GM21529 (cell line): ENCODE measurements around the gene CD244.
A peak's percentile ranks its signal among the peaks of the same experiment; 100 is the strongest.

Source experiments
- ATAC-seq: cut with Tn5 transposase; IDR thresholded peaks from one replicate; pipeline ENCODE4 v1.9.1; 2021; ENCODE audit not compliant: unreplicated experiment

Gene CD244

DNA sequence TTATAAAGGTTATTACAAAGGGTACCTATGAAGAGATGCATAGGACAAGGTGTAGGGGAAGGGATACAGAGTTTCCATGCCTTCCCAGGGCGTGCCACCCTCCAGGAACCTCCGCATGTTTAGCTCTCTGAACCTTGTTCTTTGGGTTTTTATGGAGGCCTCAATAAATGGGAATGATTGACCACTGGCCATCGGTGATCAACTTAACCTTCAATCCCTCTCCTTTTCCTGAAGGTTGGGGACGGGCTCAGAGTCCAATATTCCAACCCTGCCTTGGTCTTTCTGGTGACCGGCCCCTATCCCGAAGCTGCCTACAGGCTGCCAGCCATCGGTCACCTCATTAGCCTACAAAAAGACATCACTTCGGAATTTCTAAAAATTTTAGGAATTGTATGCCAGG is 11.7 kb downstream of the CD244 start:
- ATAC-seq = no peak

- ATAC-seq = no peak
Observed at GRCh38 chr1:160850541-160850940, 12.1 kb downstream of the CD244 start.

DNA sequence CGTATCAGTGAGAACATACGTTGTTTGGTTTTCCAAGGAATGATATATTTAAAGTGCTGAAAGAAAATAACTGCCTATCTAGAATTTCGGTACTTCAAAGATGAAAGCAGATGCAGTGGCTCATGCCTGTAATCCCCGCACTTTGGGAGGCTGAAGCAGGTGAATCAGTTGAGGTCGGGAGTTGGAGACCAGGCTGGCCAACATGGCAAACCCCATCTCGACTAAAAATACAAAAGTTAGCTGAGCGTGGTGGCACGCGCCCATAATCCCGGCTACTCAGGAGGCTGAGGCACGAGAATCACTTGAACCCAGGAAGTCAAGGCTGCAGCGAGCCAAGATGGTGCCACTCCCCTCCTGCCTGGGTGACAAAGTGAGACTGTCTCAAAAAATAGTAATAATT is 16.4 kb downstream of the CD244 start:
- ATAC-seq = no peak

- no peak for ATAC-seq
Observed at GRCh38 chr1:160844447-160845232, 18.0 kb downstream of the CD244 start.

GRCh38 chr1:160841079-160841478 is 21.6 kb downstream of the CD244 start:
- no peak for ATAC-seq

- no peak for ATAC-seq
Observed at GRCh38 chr1:160839746-160840145, 22.9 kb downstream of the CD244 start.

DNA sequence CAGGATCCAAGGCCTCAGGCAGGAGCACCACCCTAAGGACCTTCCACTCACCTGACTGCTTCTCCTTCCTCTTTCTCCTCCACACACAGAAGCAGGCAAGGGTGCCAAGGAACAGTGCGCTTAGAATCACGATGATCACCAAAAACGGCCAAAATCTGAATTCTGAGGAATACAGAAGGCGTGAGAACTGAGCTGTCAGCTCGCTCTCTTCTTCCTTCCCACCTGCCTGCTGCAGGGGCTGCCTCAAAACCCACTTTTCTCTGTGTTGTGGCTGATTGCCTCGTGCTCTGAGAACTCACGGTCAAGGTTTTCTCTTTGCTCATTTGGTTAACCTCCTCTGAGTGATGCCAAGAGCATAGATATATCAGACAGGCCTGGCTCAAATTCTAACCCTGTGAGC is 23.8 kb downstream of the CD244 start:
- no peak for ATAC-seq

GRCh38 chr1:160837558-160838205 is 25.0 kb downstream of the CD244 start:
- peak; percentile 81 for ATAC-seq

GRCh38 chr1:160836981-160837557 is 25.6 kb downstream of the CD244 start:
- no peak for ATAC-seq

GRCh38 chr1:160836561-160836960 is 26.1 kb downstream of the CD244 start:
- ATAC-seq = no peak

DNA sequence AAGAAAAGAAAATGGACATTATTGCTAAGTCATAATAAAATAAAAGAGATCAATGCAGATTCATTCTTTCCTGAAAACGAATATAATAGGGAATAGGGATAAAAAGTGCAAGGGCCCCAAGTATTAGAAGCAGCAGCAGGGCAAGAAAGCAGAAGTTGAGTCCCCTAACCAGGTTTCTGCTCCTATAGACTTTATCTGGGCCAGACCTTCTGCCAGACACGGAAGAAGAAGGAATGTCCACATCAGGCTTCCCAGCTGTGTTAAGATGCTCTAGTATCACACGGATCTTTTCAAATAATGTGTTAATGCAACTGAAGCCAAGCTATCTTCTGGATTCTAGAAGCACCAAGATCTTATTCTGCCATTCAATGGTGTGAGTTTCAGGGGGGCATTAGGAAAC is 26.9 kb downstream of the CD244 start:
- ATAC-seq = no peak

DNA sequence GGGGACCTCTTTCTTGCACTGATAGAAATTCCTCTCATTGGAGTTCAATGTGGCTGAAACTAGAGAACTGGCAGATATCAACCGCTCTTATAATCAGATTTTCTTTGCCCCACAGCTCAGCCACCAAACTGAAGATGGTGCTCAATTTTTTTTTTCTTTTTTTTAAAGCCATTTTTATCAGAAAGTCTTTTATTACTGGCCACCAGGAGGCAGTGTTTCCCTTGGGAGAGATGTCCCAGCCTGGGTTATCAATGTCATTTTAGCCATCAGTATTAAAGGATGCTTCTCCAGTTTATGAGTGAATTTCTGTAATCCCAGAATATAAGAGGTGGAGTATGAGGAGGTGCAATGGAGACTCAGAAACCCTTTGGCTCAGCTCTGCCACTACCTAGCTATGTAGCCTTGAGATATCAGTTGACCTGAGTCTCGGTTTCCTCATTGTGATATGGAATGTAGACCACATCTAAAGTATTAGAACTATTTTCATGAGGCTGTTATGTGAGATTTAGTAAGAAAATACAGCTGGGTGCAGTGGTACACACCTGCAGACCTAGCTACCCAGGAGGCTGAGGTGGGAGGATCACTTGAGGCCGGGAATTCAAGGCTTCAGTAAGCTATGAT is 27.6 kb downstream of the CD244 start:
- no peak for ATAC-seq

DNA sequence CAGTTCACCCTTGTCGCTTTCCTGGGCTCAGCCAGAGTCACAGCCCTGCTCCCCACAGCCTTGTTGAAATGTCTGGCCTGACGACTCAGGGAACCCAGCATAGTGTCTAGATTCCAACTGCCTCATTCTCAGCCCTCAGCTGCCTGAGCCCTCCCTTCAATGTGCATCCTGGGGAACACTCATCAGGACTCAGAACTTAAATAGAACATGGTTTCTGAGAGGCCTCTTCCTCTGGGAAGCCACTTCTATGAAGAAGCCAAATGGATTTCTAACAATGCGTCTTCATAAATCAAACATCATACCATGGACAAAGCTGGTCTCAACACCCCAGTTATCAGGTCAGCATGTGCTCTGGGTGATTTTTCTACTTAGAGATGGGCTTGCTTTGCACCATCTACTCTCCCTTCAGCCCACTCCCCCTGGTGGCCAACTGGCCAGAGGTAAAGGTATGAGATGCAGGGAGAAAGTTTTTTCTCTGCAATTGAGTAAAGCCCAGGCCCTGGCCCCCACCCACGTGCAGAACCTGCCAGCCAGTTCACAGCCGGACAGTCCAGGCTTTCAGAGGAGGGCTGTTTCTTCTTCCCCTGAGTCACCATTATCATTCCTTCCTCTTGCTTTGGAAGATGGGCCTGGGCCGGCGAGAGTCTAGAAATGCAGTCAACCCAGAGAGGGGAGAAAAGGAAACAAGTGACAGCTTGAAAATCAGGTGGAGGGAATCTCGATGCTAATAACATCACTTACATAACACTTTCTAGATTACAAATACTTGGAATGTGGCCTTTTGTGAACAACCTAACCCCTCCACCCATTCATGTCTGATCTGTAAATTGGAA is 32.1 kb downstream of the CD244 start:
- ATAC-seq = no peak

GRCh38 chr1:160829766-160830165 is 32.9 kb downstream of the CD244 start:
- ATAC-seq = no peak

DNA sequence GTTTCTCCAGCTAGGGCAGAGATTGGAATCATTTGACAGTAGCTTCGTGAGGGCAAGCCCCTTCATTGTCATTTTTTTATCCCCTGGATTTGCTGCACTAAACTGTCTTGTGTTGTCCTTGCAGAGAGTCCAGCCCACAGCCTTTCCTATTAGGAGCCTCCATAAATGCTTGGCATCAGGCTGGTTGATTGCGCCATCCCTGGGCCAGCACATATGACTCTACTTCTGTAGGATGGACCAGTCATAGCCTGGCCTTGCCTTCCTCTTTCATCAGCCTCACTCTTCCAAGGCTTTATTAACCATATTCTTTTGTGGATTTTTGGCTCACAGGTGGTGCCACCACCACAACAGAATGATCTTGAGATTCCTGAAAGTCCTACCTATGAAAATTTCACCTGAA is 35.3 kb downstream of the CD244 start:
- ATAC-seq = no peak

- ATAC-seq = no peak
Observed at GRCh38 chr1:160826546-160826945, 36.1 kb downstream of the CD244 start.

DNA sequence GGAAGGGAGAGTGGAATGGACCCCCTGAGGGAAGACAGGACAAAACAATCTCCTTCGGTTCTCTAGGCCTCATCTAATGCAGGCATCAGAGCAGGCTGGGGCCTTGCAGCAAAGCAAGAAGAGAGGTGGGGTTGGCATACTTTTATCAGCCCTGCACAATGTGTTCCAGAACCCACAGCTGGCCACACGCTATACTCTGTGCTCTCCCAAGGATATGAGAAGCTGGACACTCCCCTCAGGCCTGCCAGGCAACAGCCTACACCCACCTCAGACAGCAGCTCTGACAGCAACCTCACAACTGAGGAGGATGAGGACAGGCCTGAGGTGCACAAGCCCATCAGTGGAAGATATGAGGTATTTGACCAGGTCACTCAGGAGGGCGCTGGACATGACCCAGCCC is 39.4 kb downstream of the CD244 start:
- no peak for ATAC-seq

GRCh38 chr1:160821627-160822026 is 41.1 kb downstream of the CD244 start:
- ATAC-seq = no peak

DNA sequence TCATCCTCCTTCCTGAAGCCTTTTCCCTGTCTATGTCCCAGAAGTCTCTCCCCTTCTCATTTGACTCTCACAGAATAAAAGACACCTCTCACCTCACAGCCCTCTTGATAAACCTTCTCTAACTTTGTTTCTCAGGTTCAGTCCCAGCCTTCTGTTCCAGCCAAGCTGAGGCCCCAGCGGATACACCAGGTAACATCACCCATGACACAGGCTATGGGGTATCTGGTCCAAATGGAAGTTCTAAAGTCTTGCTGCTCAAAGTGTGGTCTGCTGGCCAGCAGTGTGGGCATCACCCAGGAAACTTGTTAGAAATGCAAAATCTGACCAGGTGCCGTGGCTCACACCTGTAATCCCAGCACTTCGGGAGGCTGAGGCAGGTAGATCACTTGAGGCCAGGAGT is 43.5 kb downstream of the CD244 start:
- no peak for ATAC-seq

GRCh38 chr1:160818207-160818937 is 44.3 kb downstream of the CD244 start:
- no peak for ATAC-seq
